WTC11 (cell line): ENCODE results near the gene GPATCH2. TPM values are rescaled to one million over a fixed set of nuclear protein-coding genes. Genes with fewer than 3 reads are reported as not detected.

Experiments
- ATAC-seq: fragments of 200-7000 bp; cut with Tn5 transposase; 2 replicates; pipeline ENCODE4 v1.10.0; 2021; ENCODE audit warnings: mild to moderate bottlenecking, moderate library complexity
- CTCF ChIA-PET: fragments of 300-600 bp; sonication (Branson Sonifier 250); formaldehyde crosslinking; loops from one replicate; lab custom pipeline; 2021; ENCODE audit warnings: antibody characterized with exemption; lab: Charles Lee
- POLR2A ChIA-PET: fragments of 350-600 bp; sonication (Branson Sonifier 250); formaldehyde crosslinking; loops from one replicate; lab custom pipeline; 2021; ENCODE audit warnings: antibody characterized with exemption; lab: Charles Lee
- DNase-seq: peaks from one replicate; pipeline ENCODE4 v3.0.0; 2021; ENCODE audit warnings: low spot score
- H3K27ac Mint-ChIP-seq: 2 replicates; pipeline ENCODE4 v1.8.0; 2021; ENCODE audit warnings: mixed read lengths
- H3K27me3 Mint-ChIP-seq: 2 replicates; pipeline ENCODE4 v1.8.0; 2021; ENCODE audit warnings: low read depth, mild to moderate bottlenecking, moderate library complexity, mixed read lengths
- H3K36me3 Mint-ChIP-seq: 2 replicates; pipeline ENCODE4 v1.8.0; 2021; ENCODE audit warnings: mixed read lengths
- H3K4me1 Mint-ChIP-seq: 2 replicates; pipeline ENCODE4 v1.8.0; 2022; ENCODE audit warnings: mixed read lengths
- H3K4me3 Mint-ChIP-seq: 2 replicates; pipeline ENCODE4 v1.8.0; 2021; ENCODE audit warnings: mild to moderate bottlenecking, moderate library complexity, mixed read lengths
- H3K9me3 Mint-ChIP-seq: 2 replicates; pipeline ENCODE4 v1.8.0; 2021; ENCODE audit warnings: mixed read lengths
- ATF2 ChIP-seq: sonication (generic); formaldehyde crosslinking; IDR thresholded peaks from 2 replicates; pipeline ENCODE4 v1.8.1; 2022; ENCODE audit warnings: low read depth, missing genetic modification reagents, borderline replicate concordance
- ATF3 ChIP-seq: sonication (generic); formaldehyde crosslinking; conservative IDR thresholded peaks from 2 replicates; pipeline ENCODE4 v1.8.1; 2022; ENCODE audit warnings: mild to moderate bottlenecking, missing genetic modification reagents
- CTCF ChIP-seq: fragments of 200-600 bp; IDR thresholded peaks from 2 replicates; pipeline ENCODE4 v1.8.0; 2022; ENCODE audit warnings: antibody characterized with exemption
- E2F5 ChIP-seq: sonication (generic); formaldehyde crosslinking; IDR thresholded peaks from 2 replicates; pipeline ENCODE4 v1.8.1; 2022; ENCODE audit warnings: mild to moderate bottlenecking, moderate library complexity, missing genetic modification reagents
- EMX1 ChIP-seq: fragments of 250-450 bp; sonication (Bioruptor Pico); IDR thresholded peaks from 2 replicates; pipeline ENCODE4 v1.8.0; 2021; ENCODE audit warnings: mild to moderate bottlenecking
- FOXJ3 ChIP-seq: sonication (generic); formaldehyde crosslinking; IDR thresholded peaks from 2 replicates; pipeline ENCODE4 v1.9.0; 2021; ENCODE audit warnings: missing genetic modification reagents, mild to moderate bottlenecking, borderline replicate concordance
- FOXK1 ChIP-seq: sonication (generic); formaldehyde crosslinking; IDR thresholded peaks from 2 replicates; pipeline ENCODE4 v1.8.0; 2022; ENCODE audit warnings: mild to moderate bottlenecking, moderate library complexity, missing genetic modification reagents
- FOXP1 ChIP-seq: sonication (generic); formaldehyde crosslinking; IDR thresholded peaks from 2 replicates; pipeline ENCODE4 v1.8.0; 2022; ENCODE audit warnings: missing genetic modification reagents, mild to moderate bottlenecking, moderate library complexity, borderline replicate concordance
- HMGA2 ChIP-seq: fragments of 250-450 bp; sonication (Bioruptor Pico); IDR thresholded peaks from 2 replicates; pipeline ENCODE4 v1.4.0; 2021; ENCODE audit warnings: mild to moderate bottlenecking, moderate library complexity
- KAT7 ChIP-seq: sonication (generic); formaldehyde crosslinking; IDR thresholded peaks from 2 replicates; pipeline ENCODE4 v1.8.1; 2023; ENCODE audit warnings: missing genetic modification reagents, mild to moderate bottlenecking, borderline replicate concordance
- NFE2L1 ChIP-seq: sonication (generic); formaldehyde crosslinking; IDR thresholded peaks from 2 replicates; pipeline ENCODE4 v1.8.1; 2023; ENCODE audit warnings: missing genetic modification reagents
- NFYB ChIP-seq: sonication (generic); formaldehyde crosslinking; conservative IDR thresholded peaks from 2 replicates; pipeline ENCODE4 v1.8.0; 2022; ENCODE audit warnings: low read depth, missing genetic modification reagents
- PRDM15 ChIP-seq: sonication (generic); formaldehyde crosslinking; IDR thresholded peaks from 2 replicates; pipeline ENCODE4 v1.8.0; 2022; ENCODE audit warnings: missing genetic modification reagents
- RELA ChIP-seq: sonication (generic); formaldehyde crosslinking; IDR thresholded peaks from 2 replicates; pipeline ENCODE4 v1.8.1; 2022; ENCODE audit warnings: missing genetic modification reagents, mild to moderate bottlenecking, borderline replicate concordance
- RORB ChIP-seq: fragments of 250-450 bp; sonication (Bioruptor Pico); IDR thresholded peaks from 2 replicates; pipeline ENCODE4 v1.9.0; 2021; ENCODE audit warnings: mild to moderate bottlenecking
- SMAD4 ChIP-seq: sonication (generic); formaldehyde crosslinking; IDR thresholded peaks from 2 replicates; pipeline ENCODE4 v1.8.0; 2022; ENCODE audit warnings: mild to moderate bottlenecking, missing genetic modification reagents
- SOX15 ChIP-seq: fragments of 250-450 bp; sonication (Bioruptor Pico); IDR thresholded peaks from 2 replicates; pipeline ENCODE4 v1.9.0; 2021; ENCODE audit warnings: mild to moderate bottlenecking
- TEAD1 ChIP-seq: sonication (generic); formaldehyde crosslinking; IDR thresholded peaks from 2 replicates; pipeline ENCODE4 v1.8.0; 2022; ENCODE audit warnings: mild to moderate bottlenecking, missing genetic modification reagents
- TEAD4 ChIP-seq: sonication (generic); formaldehyde crosslinking; IDR thresholded peaks from 2 replicates; pipeline ENCODE4 v1.8.0; 2022; ENCODE audit warnings: mild to moderate bottlenecking, missing genetic modification reagents
- TP53 ChIP-seq: sonication (generic); formaldehyde crosslinking; IDR thresholded peaks from 2 replicates; pipeline ENCODE4 v1.8.1; 2023; ENCODE audit warnings: mild to moderate bottlenecking, missing genetic modification reagents
- ZBTB21 ChIP-seq: sonication (generic); formaldehyde crosslinking; IDR thresholded peaks from 2 replicates; pipeline ENCODE4 v1.8.1; 2023; ENCODE audit warnings: mild to moderate bottlenecking, missing genetic modification reagents, borderline replicate concordance
- ZNF263 ChIP-seq: sonication (generic); formaldehyde crosslinking; IDR thresholded peaks from 2 replicates; pipeline ENCODE4 v1.8.1; 2022; ENCODE audit warnings: low read depth, mild to moderate bottlenecking, moderate library complexity, missing genetic modification reagents
- ZNF317 ChIP-seq: sonication (generic); formaldehyde crosslinking; IDR thresholded peaks from 2 replicates; pipeline ENCODE4 v1.8.1; 2023; ENCODE audit warnings: low read depth, mild to moderate bottlenecking, moderate library complexity, missing genetic modification reagents, borderline replicate concordance
- ZNF532 ChIP-seq: fragments of 250-450 bp; sonication (Bioruptor Pico); IDR thresholded peaks from 2 replicates; pipeline ENCODE4 v1.9.0; 2021; ENCODE audit warnings: mild to moderate bottlenecking, borderline replicate concordance
- ZNF671 ChIP-seq: fragments of 250-450 bp; sonication (Bioruptor Pico); IDR thresholded peaks from 2 replicates; pipeline ENCODE4 v1.8.0; 2021; ENCODE audit warnings: mild to moderate bottlenecking
- total RNA-seq: library from RNA; stranded (reverse); gene quantifications from 3 replicates; pipeline ENCODE4 v1.2.3, GENCODE V29; 2021

Gene GPATCH2
- total RNA-seq, 1 experiment from 2014 or later = 11.5 TPM

GRCh38 chr1:217456261-217456660 lies 174.6 kb downstream of the GPATCH2 start:
- Mint-ChIP-seq H3K27me3 (no peaks in the 10 kb centered on the region), H3K4me1 (peaks cover 5% of the 10 kb centered on the region; the same call in 1 of the 2 replicates), H3K9me3 (no peaks in the 10 kb centered on the region), H3K4me3 (no peak overlapping the region), H3K27ac (no peak overlapping the region; the same call in 1 of the 2 replicates), H3K36me3 (no peaks in the 10 kb centered on the region)
- POLR2A ChIA-PET = no interaction called here
- ATAC-seq (no peak), DNase-seq (no peak)
- CTCF ChIA-PET = no interaction called here
- no peak for TF ChIP-seq TP53 (CRISPR knock-in tag)
- no peak for TF ChIP-seq RELA (CRISPR knock-in tag)
- no peak for TF ChIP-seq E2F5 (CRISPR knock-in tag)
- TF ChIP-seq ZNF263 = no peak
- no peak for TF ChIP-seq EMX1 (CRISPR knock-in tag)
- TF ChIP-seq SOX15 (CRISPR knock-in tag) = no peak
- no peak for TF ChIP-seq NFE2L1
- no peak for TF ChIP-seq FOXJ3
- no peak for TF ChIP-seq PRDM15
- no peak for TF ChIP-seq FOXP1

GRCh38 chr1:217453816-217454215 lies 177.1 kb downstream of the GPATCH2 start:
- Mint-ChIP-seq H3K27ac (no peak overlapping the region), H3K36me3 (no peaks in the 10 kb centered on the region), H3K27me3 (no peaks in the 10 kb centered on the region), H3K9me3 (no peaks in the 10 kb centered on the region), H3K4me3 (no peak overlapping the region), H3K4me1 (peaks cover 5% of the 10 kb centered on the region; the same call in 1 of the 2 replicates)
- ATAC-seq (no peak), DNase-seq (no peak)
- ChIA-PET CTCF (no interaction called here), POLR2A (interaction anchor here (0.6 kb wide), 1 partner anchor 19 kb away, joined by 3 read pairs; no protein-coding TSS in a partner anchor)
- TF ChIP-seq ATF2 (CRISPR knock-in tag) (no peak), ZNF671 (CRISPR knock-in tag) (no peak), RORB (CRISPR knock-in tag) (no peak), NFE2L1 (no peak), TEAD4 (no peak), SMAD4 (CRISPR knock-in tag) (no peak), NFYB (CRISPR knock-in tag) (no peak), CTCF (no peak), RELA (CRISPR knock-in tag) (no peak), TEAD1 (CRISPR knock-in tag) (no peak), ZNF317 (CRISPR knock-in tag) (no peak), HMGA2 (no peak), ATF3 (CRISPR knock-in tag) (no peak), ZNF532 (CRISPR knock-in tag) (no peak), ZBTB21 (no peak), KAT7 (no peak), FOXK1 (CRISPR knock-in tag) (no peak)
